HEK293 (cell line): ENCODE results near the gene CCDC110.

ENCODE experiments used
- KLF10 ChIP-seq: fragments of 450-650 bp; IDR thresholded peaks from 2 replicates; pipeline ENCODE4 v1.5.1; 2018; ENCODE audit warnings: missing biosample characterization, mild to moderate bottlenecking, missing genetic modification characterization
- KLF16 ChIP-seq: fragments of 450-650 bp; formaldehyde crosslinking; IDR thresholded peaks from 2 replicates; pipeline ENCODE4 v1.5.1; 2017; ENCODE audit warnings: missing biosample characterization, missing genetic modification characterization
- YY1 ChIP-seq: fragments of 450-650 bp; formaldehyde crosslinking; IDR thresholded peaks from 2 replicates; pipeline ENCODE4 v1.5.1; 2018; ENCODE audit warnings: missing biosample characterization, missing genetic modification characterization
- ZNF23 ChIP-seq: fragments of 450-650 bp; formaldehyde crosslinking; IDR thresholded peaks from 2 replicates; pipeline ENCODE4 v1.5.1; 2016; ENCODE audit warnings: missing biosample characterization, missing genetic modification characterization, borderline replicate concordance
- ZNF239 ChIP-seq: fragments of 450-650 bp; formaldehyde crosslinking; IDR thresholded peaks from 2 replicates; pipeline ENCODE4 v1.5.1; 2016; ENCODE audit warnings: missing biosample characterization, missing genetic modification characterization
- ZNF350 ChIP-seq: fragments of 450-650 bp; formaldehyde crosslinking; IDR thresholded peaks from 2 replicates; pipeline ENCODE4 v1.5.0; 2017; ENCODE audit warnings: missing biosample characterization, mild to moderate bottlenecking, missing genetic modification characterization
- ZNF501 ChIP-seq: fragments of 450-650 bp; formaldehyde crosslinking; IDR thresholded peaks from 2 replicates; pipeline ENCODE4 v1.5.1; 2016; ENCODE audit warnings: missing biosample characterization, missing genetic modification characterization
- ZNF707 ChIP-seq: fragments of 450-650 bp; formaldehyde crosslinking; IDR thresholded peaks from 2 replicates; pipeline ENCODE4 v1.5.1; 2016; ENCODE audit warnings: missing biosample characterization, missing genetic modification characterization
- TF ChIP-seq, protein P1 (sequence below): fragments of 450-650 bp; formaldehyde crosslinking; IDR thresholded peaks from 2 replicates; pipeline ENCODE4 v1.5.1; 2016; ENCODE audit warnings: missing biosample characterization, missing genetic modification characterization
- TF ChIP-seq, protein P2 (sequence below): fragments of 450-650 bp; formaldehyde crosslinking; IDR thresholded peaks from 2 replicates; pipeline ENCODE4 v1.5.1; 2016; ENCODE audit warnings: missing biosample characterization, missing genetic modification characterization

DNA sequence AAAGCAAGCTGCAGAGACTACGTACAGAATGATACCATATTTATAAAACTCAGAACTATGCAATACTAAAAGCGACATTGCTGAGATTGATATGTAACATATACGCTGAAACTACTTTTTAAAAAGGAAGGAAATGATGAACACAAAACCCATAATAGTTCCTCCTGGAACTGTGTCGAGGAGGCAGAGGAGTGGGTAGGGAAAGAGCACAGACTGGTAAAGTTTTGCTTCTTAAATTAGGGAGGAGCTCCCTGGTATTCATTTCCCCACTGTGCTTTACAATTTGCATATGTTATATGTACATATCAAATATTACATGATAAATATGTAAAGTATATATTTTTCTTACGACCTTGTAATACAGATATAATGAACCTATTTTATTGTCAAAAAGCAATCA, 59.7 kb downstream of the CCDC110 start:
- TF ChIP-seq, protein P1, sequence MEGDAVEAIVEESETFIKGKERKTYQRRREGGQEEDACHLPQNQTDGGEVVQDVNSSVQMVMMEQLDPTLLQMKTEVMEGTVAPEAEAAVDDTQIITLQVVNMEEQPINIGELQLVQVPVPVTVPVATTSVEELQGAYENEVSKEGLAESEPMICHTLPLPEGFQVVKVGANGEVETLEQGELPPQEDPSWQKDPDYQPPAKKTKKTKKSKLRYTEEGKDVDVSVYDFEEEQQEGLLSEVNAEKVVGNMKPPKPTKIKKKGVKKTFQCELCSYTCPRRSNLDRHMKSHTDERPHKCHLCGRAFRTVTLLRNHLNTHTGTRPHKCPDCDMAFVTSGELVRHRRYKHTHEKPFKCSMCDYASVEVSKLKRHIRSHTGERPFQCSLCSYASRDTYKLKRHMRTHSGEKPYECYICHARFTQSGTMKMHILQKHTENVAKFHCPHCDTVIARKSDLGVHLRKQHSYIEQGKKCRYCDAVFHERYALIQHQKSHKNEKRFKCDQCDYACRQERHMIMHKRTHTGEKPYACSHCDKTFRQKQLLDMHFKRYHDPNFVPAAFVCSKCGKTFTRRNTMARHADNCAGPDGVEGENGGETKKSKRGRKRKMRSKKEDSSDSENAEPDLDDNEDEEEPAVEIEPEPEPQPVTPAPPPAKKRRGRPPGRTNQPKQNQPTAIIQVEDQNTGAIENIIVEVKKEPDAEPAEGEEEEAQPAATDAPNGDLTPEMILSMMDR (tag by site-specific recombination) = no peak
- TF ChIP-seq KLF16 (tag by site-specific recombination) (no peak), ZNF350 (tag by site-specific recombination) (no peak), ZNF23 (tag by site-specific recombination) (no peak), ZNF707 (tag by site-specific recombination) (no peak), YY1 (tag by site-specific recombination) (no peak), ZNF501 (tag by site-specific recombination) (no peak), KLF10 (tag by site-specific recombination) (no peak), ZNF239 (no peak)
- TF ChIP-seq, protein P2, sequence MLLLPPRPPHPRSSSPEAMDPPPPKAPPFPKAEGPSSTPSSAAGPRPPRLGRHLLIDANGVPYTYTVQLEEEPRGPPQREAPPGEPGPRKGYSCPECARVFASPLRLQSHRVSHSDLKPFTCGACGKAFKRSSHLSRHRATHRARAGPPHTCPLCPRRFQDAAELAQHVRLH (tag by site-specific recombination) = no peak
